GM12873 (cell line): ENCODE results near the gene ZNF451.

Source experiments
- CTCF ChIP-seq: IDR thresholded peaks from 2 replicates; pipeline ENCODE4 v1.5.1; 2012; ENCODE audit warnings: low read depth, mild to moderate bottlenecking, moderate library complexity, low read length, control low read depth; ENCODE audit not compliant: insufficient read depth; ENCODE audit errors: missing control alignments

The ZNF451 gene

GRCh38 chr6:57127763-57128162 lies 37.8 kb downstream of the ZNF451 start:
- no peak for TF ChIP-seq CTCF

GRCh38 chr6:57130661-57131177 lies 40.7 kb downstream of the ZNF451 start:
- no peak for TF ChIP-seq CTCF

GRCh38 chr6:57134954-57135353 lies 45.0 kb downstream of the ZNF451 start:
- TF ChIP-seq CTCF: no peak

GRCh38 chr6:57135885-57136284 lies 45.9 kb downstream of the ZNF451 start:
- no peak for TF ChIP-seq CTCF

- no peak for TF ChIP-seq CTCF
These were observed 47.4 kb downstream of the ZNF451 start for GRCh38 chr6:57137350-57137749.

- TF ChIP-seq CTCF: no peak
These were observed 48.0 kb downstream of the ZNF451 start for GRCh38 chr6:57138026-57138425.

- TF ChIP-seq CTCF: no peak
These were observed 51.6 kb downstream of the ZNF451 start for GRCh38 chr6:57141451-57142177.
